PC-9 (cell line): ENCODE results near the gene RMC1.

Experiments
- CTCF ChIP-seq: fragments of 200-600 bp; sonication (generic); conservative IDR thresholded peaks from 2 replicates; pipeline ENCODE4 v1.6.1; 2017; ENCODE audit warnings: mixed run types, antibody characterized with exemption, mild to moderate bottlenecking, moderate library complexity
- EZH2 ChIP-seq: fragments of 200-600 bp; sonication (generic); IDR thresholded peaks from 2 replicates; pipeline ENCODE4 v1.8.0; 2017; ENCODE audit warnings: antibody characterized with exemption, low read depth

DNA sequence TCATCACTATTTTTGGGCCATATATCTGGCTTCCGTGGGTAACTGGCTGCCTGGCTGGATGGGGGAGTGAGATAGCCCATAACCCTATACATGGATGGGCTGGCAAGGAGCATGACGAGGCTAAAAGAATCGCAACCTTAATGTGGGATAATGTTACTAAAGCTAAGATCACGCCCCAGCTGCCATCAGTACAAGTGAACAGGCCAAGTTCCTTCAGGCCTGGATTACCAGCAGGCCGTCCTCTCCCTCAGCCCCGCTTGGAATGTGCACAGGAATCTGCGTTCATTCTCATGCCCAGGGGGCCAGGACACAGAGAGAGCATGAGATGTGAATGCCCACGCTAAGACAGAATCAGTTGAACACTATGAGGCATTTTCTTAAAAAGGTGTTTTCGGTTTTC, 34.7 kb downstream of the RMC1 start:
- TF ChIP-seq CTCF = no peak
- no peak for TF ChIP-seq EZH2
